ENCODE data around the gene LRRC34.

GRCh38 chr3:169836942-169837275 is 24.2 kb upstream of the LRRC34 start:
- TF ChIP-seq CTCF (optimal IDR thresholded peaks at IDR 0.05 in 1 of 3, IDR thresholded peaks at IDR 0.05 in 1 of 3, conservative IDR thresholded peaks at IDR 0.05 in 1 of 3; ENCODE audit: extremely low read depth in 1 of 3, insufficient read depth in 2 of 3, low read length in 3 of 3) (no peak), EZH2 (IDR thresholded peaks at IDR 0.05; ENCODE audit: low read length) (no peak)
